GM19193 (cell line): ENCODE results near the gene TANC1.

Source experiments
- POLR2A ChIP-seq: IDR thresholded peaks from 4 replicates; pipeline ENCODE4 v1.6.1; 2011; ENCODE audit not compliant: insufficient read depth, insufficient read length; ENCODE audit errors: extremely low read depth

Gene TANC1

GRCh38 chr2:158948964-158949699, 19.3 kb upstream of the TANC1 start:
- TF ChIP-seq POLR2A = no peak

- TF ChIP-seq POLR2A = no peak
Observed at GRCh38 chr2:158953454-158953853, 15.0 kb upstream of the TANC1 start.

GRCh38 chr2:158953926-158954763, 14.3 kb upstream of the TANC1 start:
- no peak for TF ChIP-seq POLR2A

- TF ChIP-seq POLR2A = no peak
Observed at GRCh38 chr2:158955842-158956365, 12.5 kb upstream of the TANC1 start.

GRCh38 chr2:158958365-158958764, 10.1 kb upstream of the TANC1 start:
- no peak for TF ChIP-seq POLR2A

- TF ChIP-seq POLR2A = no peak
Observed at GRCh38 chr2:158960193-158960592, 8.2 kb upstream of the TANC1 start.

- no peak for TF ChIP-seq POLR2A
Observed at GRCh38 chr2:158962074-158962473, 6.4 kb upstream of the TANC1 start.

GRCh38 chr2:158963071-158963470, 5.4 kb upstream of the TANC1 start:
- no peak for TF ChIP-seq POLR2A

- TF ChIP-seq POLR2A = no peak
Observed at GRCh38 chr2:158965107-158965506, 3.3 kb upstream of the TANC1 start.

GRCh38 chr2:158965641-158966040, 2.8 kb upstream of the TANC1 start:
- TF ChIP-seq POLR2A = no peak

GRCh38 chr2:158966312-158966711, 2.1 kb upstream of the TANC1 start:
- no peak for TF ChIP-seq POLR2A

GRCh38 chr2:158967114-158967730, 1.2 kb upstream of the TANC1 start:
- TF ChIP-seq POLR2A = no peak

- no peak for TF ChIP-seq POLR2A
Observed at GRCh38 chr2:158967731-158968395, 577 bp upstream of the TANC1 start.

GRCh38 chr2:158969162-158969714, 798 bp downstream of the TANC1 start:
- no peak for TF ChIP-seq POLR2A

GRCh38 chr2:158969715-158970240, 1.3 kb downstream of the TANC1 start:
- TF ChIP-seq POLR2A = no peak

GRCh38 chr2:158970241-158970751, 1.9 kb downstream of the TANC1 start:
- TF ChIP-seq POLR2A = no peak
